NAMALWA (cell line): ENCODE data around the gene HOXD10.

Source experiments
- DNase-seq: peaks from one replicate; pipeline ENCODE4 v3.0.0-alpha.2; 2015; ENCODE audit warnings: low spot score

Gene HOXD10

DNA sequence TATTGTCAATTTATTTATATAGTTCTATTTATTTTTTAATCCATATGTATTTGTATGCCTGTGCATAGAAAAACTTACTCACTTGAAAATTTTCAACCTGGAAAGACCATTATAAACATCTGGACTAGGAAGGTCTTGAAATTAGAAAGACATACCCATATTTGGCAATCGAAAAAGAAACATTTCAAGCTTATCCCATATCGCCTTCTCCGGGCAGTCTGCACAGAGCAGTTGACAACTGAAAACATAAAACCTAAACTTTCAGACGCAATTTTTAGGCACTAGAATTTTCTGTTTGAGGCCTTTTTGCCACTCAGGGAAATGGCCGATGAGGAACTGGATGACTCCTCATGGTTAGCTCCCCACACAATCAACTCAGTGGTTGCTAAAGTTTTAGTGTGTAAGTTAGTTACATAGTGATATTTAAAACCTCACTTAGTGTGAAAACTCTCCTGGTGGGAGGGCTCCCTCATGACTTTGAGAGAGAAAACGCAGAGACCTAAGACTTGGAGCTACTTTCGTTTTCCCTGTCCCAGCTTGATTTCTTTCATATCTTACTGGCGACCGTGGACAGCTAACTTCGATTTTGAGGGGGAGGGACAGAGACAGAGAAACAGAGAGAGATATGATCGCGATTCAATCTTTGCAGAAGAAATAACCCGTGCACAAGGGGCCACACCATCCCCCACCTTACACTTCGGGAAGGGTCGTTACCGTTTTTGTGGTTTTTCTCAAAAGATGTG lies 20.2 kb upstream of the HOXD10 start:
- DNase-seq = no peak

DNA sequence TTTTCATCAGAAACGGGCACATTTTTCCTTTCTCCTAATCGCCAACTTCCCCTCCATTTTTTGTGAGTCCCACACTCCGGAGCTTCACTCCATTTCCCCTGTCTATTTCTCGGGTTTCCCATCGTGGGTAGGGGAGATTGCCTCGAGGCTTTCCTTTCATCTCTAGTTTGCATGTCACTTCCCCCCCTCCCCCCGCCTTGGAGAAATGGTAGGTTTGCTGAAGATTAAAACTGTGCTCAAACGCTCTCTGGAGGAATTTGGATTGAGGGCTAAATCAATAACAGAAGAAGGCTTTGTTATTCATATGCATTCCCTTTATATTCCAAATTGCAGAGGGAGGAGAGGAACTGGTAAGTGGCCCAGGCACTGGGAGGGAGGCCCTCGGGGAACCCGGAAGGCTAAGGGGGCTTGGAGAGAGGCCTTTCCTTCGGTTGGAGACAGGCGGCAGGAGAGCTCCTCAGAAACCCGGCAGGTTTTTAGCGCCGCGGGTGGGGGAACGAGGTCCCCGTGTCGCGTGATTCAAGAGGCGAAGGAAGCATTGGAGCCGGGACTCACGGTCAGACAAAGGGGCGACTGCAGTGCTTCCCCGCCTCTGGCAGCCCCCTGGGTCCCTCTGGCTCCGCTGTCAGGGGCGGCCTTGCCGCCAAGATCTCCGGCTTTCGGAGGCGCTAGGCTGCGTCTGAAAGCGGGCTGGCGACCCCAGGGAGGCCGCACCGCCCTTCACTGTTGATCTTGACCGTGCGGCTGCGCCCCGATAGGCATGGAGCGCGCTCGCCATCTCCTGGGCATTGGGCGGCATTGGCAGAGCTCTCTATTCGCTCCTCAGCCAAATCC lies 19.4 kb upstream of the HOXD10 start:
- DNase-seq = peak; percentile 67

DNA sequence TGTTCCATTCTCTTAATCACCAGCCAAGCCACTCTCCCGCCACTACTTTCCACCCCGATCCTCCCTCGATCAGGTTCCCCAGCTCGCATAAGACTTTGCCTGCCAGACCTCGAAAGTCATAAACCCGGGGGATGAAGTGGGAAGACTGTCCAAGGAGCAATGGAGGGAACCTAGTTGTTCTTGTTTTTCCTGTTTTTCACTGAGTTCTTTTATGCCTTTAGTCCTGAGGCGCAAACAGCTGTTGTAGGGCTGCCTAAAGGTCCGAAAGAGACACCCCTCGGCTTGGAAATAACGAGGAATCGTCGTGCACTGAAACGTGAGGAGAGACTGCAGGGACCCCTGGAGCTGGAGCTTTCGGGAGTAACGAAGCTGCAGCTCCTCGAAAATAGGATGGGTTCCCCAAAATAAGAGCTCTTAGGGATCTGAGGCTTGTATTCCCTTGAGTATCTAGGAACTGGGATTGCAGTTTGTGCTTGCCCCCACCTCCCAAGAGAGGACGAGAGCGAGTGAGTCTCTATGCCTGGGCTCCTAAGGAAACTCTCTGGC lies 18.7 kb upstream of the HOXD10 start:
- DNase-seq = no peak

GRCh38 chr2:176098366-176099158 lies 18.0 kb upstream of the HOXD10 start:
- no peak for DNase-seq

- no peak for DNase-seq
These were observed 17.3 kb upstream of the HOXD10 start for GRCh38 chr2:176099159-176099727.

- no peak for DNase-seq
These were observed 16.6 kb upstream of the HOXD10 start, which contains the start of gene HOXD12 for GRCh38 chr2:176099728-176100546. Gene HOXD12, plus strand, starts transcription at chr2:176099795. Its CDS starts 7 bp downstream, at chr2:176099802.

DNA sequence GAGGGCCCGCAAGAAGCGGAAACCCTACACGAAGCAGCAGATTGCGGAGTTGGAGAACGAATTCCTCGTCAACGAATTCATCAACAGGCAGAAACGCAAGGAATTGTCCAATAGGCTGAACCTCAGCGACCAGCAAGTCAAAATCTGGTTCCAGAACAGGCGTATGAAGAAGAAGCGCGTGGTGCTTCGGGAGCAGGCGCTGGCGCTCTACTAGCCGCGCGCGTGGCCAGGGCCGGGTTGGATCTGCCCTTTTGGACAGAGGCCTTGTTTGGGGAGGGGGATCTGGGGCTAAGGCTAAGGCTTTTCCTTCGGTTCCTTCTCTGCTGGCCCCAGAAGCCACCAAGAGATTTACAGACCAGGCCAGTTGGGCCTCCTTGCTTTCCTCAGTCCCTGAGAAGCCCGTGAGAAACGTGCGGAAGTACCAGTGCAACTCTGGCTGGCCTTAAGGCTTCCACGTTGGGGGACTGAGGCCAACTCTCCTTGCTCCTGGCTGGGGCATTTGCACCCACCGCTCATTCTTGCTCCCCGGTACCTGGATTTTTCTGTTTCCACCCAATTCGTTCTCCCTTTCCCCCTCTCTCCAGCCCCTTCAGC lies 15.9 kb upstream of the HOXD10 start:
- no peak for DNase-seq

- no peak for DNase-seq
These were observed 15.3 kb upstream of the HOXD10 start for GRCh38 chr2:176101216-176101830.

DNA sequence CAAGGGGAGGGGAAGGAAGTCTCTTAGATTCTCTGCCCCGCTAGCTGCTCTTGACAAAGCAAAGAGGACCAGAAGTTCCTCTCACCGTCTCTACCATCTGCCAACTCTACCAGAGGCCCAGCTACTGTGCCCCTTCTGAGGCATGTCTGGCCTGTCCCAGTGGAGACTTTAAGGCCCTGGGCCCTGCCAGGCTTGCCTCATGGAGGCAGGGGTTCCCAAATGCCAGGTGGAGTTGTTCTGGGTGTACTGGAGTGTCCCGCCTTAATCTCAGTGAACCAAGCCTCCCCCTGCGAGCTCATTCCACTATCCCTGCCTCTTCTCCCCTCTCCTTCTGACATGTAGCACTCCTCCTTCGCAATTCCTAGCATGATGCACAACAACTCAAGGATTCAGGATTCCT lies 14.7 kb upstream of the HOXD10 start:
- DNase-seq = no peak

DNA sequence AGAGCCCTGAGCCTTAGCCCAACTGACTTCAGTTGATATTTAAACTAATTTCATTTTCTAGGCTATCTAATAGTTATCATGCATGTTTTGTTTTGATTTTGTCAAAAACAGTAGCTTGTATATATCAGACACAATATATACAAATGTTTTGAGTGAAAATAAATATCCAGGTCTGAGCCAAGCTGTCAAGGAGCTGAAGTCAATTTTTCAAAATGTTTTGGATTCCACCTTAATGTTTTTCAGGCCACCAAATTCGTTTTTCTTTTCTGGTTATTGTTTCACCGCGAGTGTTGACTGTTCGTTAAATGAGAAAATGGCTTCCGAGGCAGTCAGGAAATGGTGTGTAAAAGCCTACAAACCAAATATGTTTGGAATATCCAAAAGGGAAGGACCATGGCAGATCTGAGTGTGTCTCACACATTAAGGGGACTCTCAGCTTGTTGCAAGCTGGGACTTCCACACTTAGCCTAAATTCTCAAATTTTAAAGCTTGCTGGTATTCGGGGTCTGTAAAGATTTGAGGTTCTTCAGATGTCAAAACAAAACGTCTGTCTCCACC lies 14.2 kb upstream of the HOXD10 start:
- DNase-seq = no peak

GRCh38 chr2:176103194-176103593 lies 13.4 kb upstream of the HOXD10 start:
- no peak for DNase-seq

GRCh38 chr2:176103742-176104315 lies 12.7 kb upstream of the HOXD10 start:
- DNase-seq = no peak

- DNase-seq = no peak
These were observed 12.1 kb upstream of the HOXD10 start for GRCh38 chr2:176104316-176105077.

GRCh38 chr2:176105078-176105729 lies 11.4 kb upstream of the HOXD10 start:
- no peak for DNase-seq

GRCh38 chr2:176105730-176106580 lies 10.6 kb upstream of the HOXD10 start:
- no peak for DNase-seq

DNA sequence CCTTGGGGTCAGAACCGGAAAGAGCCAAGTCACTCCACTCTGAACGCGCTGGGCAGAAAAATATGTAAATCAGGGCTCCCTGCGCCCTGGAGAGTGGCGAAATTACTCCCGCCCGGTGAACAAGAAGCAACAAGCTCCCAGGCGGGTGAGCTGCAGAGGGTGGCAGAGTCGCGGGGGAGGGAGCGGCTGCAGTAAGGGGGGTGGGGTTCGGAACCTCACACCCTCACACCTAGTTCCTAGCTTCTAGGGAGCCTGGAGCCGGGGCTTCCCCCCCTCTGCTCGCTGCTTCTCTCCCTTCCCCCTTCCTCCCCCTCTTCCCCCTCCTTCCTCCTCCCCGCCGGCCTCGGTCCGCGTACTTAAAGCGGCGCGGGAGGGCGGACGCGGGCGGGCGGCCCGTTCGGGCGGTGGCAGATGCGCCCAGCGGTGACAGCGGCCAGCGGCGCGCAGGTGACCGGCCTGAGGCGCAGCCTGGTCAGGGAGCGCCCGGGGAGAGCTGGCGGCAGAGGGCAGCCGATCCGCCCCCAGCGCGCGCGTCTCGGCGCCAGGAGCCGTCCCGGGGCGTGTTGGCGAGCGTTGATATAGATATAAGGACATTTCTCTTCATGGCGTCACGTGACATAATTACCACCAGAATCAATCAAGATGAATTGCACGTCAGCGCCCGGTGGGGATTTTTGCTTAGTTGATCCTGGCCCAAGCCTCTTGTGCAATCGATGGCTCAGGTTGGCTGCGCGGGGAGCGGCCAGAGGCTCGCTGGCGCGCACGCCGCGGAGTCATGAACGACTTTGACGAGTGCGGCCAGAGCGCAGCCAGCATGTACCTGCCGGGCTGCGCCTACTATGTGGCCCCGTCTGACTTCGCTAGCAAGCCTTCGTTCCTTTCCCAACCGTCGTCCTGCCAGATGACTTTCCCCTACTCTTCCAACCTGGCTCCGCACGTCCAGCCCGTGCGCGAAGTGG lies 9.7 kb upstream of the HOXD10 start, which contains the start of gene HOXD11:
HOXD11 (plus strand) TSS at position 700 of the 959 bp plus-strand sequence; CDS start at position 776, 76 bp downstream.
- DNase-seq = no peak
